Thoracic aorta (tissue), 2 donors: Measurements from ENCODE around the gene CENPB. TPM values are rescaled to one million over a fixed set of nuclear protein-coding genes. Genes with fewer than 3 reads are reported as not detected.

Experiments
- ATAC-seq: fragments of 150-250 bp; one replicate; pipeline ENCODE4 v1.8.0; 2017; ENCODE audit warnings: low read depth; ENCODE audit not compliant: insufficient number of reproducible peaks, low FRiP score
- DNase-seq: peaks from one replicate; pipeline ENCODE4 v3.0.0-alpha.2; 2020; ENCODE audit warnings: low spot score
- H3K27ac ChIP-seq, 2 donors: fragments of 200-600 bp; sonication (generic); 1 replicate in 1 of 2; 2 replicates in 1 of 2; pipeline ENCODE4 v1.5.1; 2016; ENCODE audit warnings: mild to moderate bottlenecking in 2 of 2, moderate library complexity in 2 of 2
- H3K27me3 ChIP-seq: fragments of 200-600 bp; sonication (generic); replicated peaks from 2 replicates; pipeline ENCODE4 v1.6.0; 2016; ENCODE audit warnings: mild to moderate bottlenecking; ENCODE audit not compliant: insufficient read depth
- H3K36me3 ChIP-seq: fragments of 200-600 bp; sonication (generic); one replicate; pipeline ENCODE4 v1.5.1; 2016
- H3K4me1 ChIP-seq, 2 donors: fragments of 200-600 bp; sonication (generic); 1 replicate in 1 of 2; 2 replicates in 1 of 2; pipeline versions ENCODE4 v1.5.1 to v1.6.0; 2016; ENCODE audit warnings: low read depth in 2 of 2, mild to moderate bottlenecking in 1 of 2; ENCODE audit not compliant: control insufficient read depth in 1 of 2
- H3K4me3 ChIP-seq: fragments of 200-600 bp; sonication (generic); 2 replicates; pipeline ENCODE4 v1.5.1; 2016; ENCODE audit warnings: mild to moderate bottlenecking
- H3K9me3 ChIP-seq: fragments of 200-600 bp; sonication (generic); 2 replicates; pipeline ENCODE4 v1.5.1; 2016
- CTCF ChIP-seq: fragments of 200-600 bp; sonication (generic); IDR thresholded peaks from one replicate; pipeline ENCODE4 v1.5.1; 2019; ENCODE audit warnings: antibody characterized with exemption
- total RNA-seq, 2 donors: library from RNA; depleted of rRNA; stranded (reverse); fragments of >200 nt; gene quantifications; one replicate each; pipeline versions ENCODE4 v1.1.0 to v1.2.3, GENCODE V29; 2016

The CENPB gene
- total RNA-seq, 2 donors from 2014 or later: 97.2 to 114 TPM

- H3K27ac ChIP-seq: no peak overlapping the region
- H3K4me3 ChIP-seq: peak overlapping the region; percentile 58
- no peak for ATAC-seq
- DNase-seq: no peak
- H3K27me3 ChIP-seq: no peaks in the 10 kb centered on the region
- no peaks in the 10 kb centered on the region for H3K9me3 ChIP-seq
- no peak for TF ChIP-seq CTCF
- H3K4me1 ChIP-seq: peaks cover 26 to 35% of the 10 kb centered on the region in 2 donors
- H3K36me3 ChIP-seq: no peaks in the 10 kb centered on the region
Measured at GRCh38 chr20:3787324-3788014, 929 bp upstream of the CENPB start.

- DNase-seq (no peak), ATAC-seq (peak; percentile 21)
- H3K27me3 ChIP-seq: no peaks in the 10 kb centered on the region
- no peaks in the 10 kb centered on the region for H3K36me3 ChIP-seq
- no peaks in the 10 kb centered on the region for H3K9me3 ChIP-seq
- H3K27ac ChIP-seq: peak overlapping the region; percentile 69 to 79
- TF ChIP-seq CTCF: no peak
- peaks cover 26 to 36% of the 10 kb centered on the region in 2 donors for H3K4me1 ChIP-seq
- peak overlapping the region; percentile 83 for H3K4me3 ChIP-seq
Measured at GRCh38 chr20:3786126-3786484, 435 bp downstream of the CENPB start.

GRCh38 chr20:3785240-3786125, 1.1 kb downstream of the CENPB start:
- Histone ChIP-seq H3K4me3 (peak overlapping the region; percentile 83), H3K9me3 (no peaks in the 10 kb centered on the region), H3K27ac (peak overlapping the region; percentile 69 to 79), H3K4me1 (peaks cover 29 to 42% of the 10 kb centered on the region in 2 donors), H3K36me3 (no peaks in the 10 kb centered on the region), H3K27me3 (no peaks in the 10 kb centered on the region)
- no peak for TF ChIP-seq CTCF
- DNase-seq (no peak), ATAC-seq (no peak)

GRCh38 chr20:3784863-3785239, 1.7 kb downstream of the CENPB start:
- Histone ChIP-seq H3K4me3 (peak overlapping the region; percentile 83), H3K27ac (peak overlapping the region in 1 of 2 donors; percentile 79), H3K9me3 (no peaks in the 10 kb centered on the region), H3K4me1 (peaks cover 29 to 42% of the 10 kb centered on the region in 2 donors), H3K27me3 (no peaks in the 10 kb centered on the region), H3K36me3 (no peaks in the 10 kb centered on the region)
- DNase-seq (no peak), ATAC-seq (no peak)
- no peak for TF ChIP-seq CTCF

- peaks cover 29 to 42% of the 10 kb centered on the region in 2 donors for H3K4me1 ChIP-seq
- H3K27ac ChIP-seq: peak overlapping the region in 1 of 2 donors; percentile 79
Measured at GRCh38 chr20:3784216-3784853, 2.2 kb downstream of the CENPB start.

More at GRCh38 chr20:3784216-3784853, 2.2 kb downstream of the CENPB start:
- ATAC-seq (no peak), DNase-seq (no peak)
- H3K27me3 ChIP-seq: no peaks in the 10 kb centered on the region
- peak overlapping the region; percentile 83 for H3K4me3 ChIP-seq
- no peaks in the 10 kb centered on the region for H3K36me3 ChIP-seq
- H3K9me3 ChIP-seq: no peaks in the 10 kb centered on the region
- no peak for TF ChIP-seq CTCF
